ENCODE data around the gene SLC48A1. TPM values are rescaled to one million over a fixed set of nuclear protein-coding genes. Genes with fewer than 3 reads are reported as not detected.

SLC48A1 gene
- total RNA-seq, 1 donor from 2014 or later: 10.3 TPM

DNA sequence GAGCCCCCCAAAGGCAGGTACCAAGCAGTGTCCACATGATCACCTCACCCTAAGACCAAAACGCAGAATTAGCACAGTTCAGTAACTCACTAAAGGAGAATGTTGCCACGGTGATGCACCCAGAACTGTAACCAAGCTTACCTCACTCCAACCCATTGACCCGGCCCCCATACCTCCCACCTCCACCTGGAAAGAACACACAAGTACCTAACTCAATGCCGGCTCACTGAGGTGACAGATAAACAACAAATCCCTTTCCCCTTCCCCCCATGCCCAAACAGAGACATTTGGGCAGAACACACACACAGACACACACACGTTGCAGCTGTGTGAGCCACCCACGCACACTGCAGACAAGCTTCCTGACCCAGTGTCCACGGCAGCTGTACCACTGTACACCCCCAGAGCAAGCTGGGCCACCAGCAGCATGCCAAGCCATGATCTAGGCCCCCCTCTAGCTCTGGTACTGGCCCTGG lies 15.6 kb upstream of the SLC48A1 start:
- Histone ChIP-seq H3K4me3 (ENCODE audit: low read depth, low read length) (no peak overlapping the region), H3K27me3 (ENCODE audit: control insufficient read depth, insufficient read depth, low read length) (no peaks in the 10 kb centered on the region), H3K36me3 (ENCODE audit: control insufficient read depth, insufficient read depth, low read length) (no peaks in the 10 kb centered on the region)
- TF ChIP-seq, protein P1, sequence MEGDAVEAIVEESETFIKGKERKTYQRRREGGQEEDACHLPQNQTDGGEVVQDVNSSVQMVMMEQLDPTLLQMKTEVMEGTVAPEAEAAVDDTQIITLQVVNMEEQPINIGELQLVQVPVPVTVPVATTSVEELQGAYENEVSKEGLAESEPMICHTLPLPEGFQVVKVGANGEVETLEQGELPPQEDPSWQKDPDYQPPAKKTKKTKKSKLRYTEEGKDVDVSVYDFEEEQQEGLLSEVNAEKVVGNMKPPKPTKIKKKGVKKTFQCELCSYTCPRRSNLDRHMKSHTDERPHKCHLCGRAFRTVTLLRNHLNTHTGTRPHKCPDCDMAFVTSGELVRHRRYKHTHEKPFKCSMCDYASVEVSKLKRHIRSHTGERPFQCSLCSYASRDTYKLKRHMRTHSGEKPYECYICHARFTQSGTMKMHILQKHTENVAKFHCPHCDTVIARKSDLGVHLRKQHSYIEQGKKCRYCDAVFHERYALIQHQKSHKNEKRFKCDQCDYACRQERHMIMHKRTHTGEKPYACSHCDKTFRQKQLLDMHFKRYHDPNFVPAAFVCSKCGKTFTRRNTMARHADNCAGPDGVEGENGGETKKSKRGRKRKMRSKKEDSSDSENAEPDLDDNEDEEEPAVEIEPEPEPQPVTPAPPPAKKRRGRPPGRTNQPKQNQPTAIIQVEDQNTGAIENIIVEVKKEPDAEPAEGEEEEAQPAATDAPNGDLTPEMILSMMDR (IDR thresholded peaks at IDR 0.05; ENCODE audit: insufficient read depth, low read length, severe bottlenecking): no peak
- DNase-seq (ENCODE audit: low read depth): no peak
- no peak for FAIRE-seq

DNA sequence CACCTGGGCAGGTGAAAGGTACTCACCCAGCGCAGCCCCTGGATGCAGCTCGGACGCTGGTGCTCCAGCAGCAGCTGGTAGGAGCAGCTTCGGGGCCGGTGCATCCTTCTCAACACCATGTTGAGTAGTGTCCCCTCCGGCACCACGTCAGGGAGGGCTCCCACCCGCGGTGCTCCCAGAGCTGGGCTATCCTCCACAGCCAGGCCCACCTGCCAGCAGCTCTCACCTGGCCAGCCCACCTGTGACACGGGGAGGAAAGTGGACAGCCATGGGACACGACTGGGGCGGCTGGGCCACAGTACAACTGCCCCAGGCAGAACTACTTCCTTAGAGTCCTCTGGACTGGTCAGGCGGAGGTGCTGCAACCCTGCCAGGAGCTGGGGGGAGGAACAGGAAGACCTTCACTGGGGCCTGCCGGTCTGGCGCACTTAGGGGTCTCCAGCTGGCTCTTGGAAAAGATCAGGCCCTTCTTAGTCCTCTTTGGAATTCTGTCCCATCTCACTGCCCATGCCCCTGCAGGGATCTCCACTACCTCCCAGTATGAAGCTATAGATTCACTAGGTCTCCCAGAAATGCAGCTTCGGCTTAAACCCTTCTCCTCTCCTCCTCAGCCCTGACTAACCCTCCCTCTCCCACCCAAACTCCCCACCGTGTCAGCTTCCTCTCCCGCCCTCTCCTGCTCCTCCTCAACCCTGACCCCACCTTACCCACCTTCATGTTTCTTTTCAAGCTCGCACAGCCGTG lies 15.0 kb upstream of the SLC48A1 start:
- TF ChIP-seq, protein P1 (IDR thresholded peaks at IDR 0.05; ENCODE audit: insufficient read depth, low read length, severe bottlenecking): no peak
- Histone ChIP-seq H3K27me3 (ENCODE audit: control insufficient read depth, insufficient read depth, low read length) (no peaks in the 10 kb centered on the region), H3K4me3 (ENCODE audit: low read depth, low read length) (peak overlapping the region; percentile 44), H3K36me3 (ENCODE audit: control insufficient read depth, insufficient read depth, low read length) (no peaks in the 10 kb centered on the region)
- no peak for DNase-seq (ENCODE audit: low read depth)
- no peak for FAIRE-seq

DNA sequence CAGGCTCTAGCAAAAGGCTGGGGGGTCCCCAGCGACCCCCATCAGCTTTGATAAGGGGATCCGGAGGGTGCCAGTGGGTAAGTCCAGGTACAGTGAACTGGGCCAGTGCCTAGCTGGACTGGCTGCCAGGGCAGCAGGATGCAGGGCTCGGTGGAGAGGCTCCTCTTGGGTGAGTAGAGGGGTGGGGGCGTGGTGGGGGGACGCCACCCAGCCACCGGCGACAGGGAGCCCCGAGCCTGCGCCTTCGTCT lies 14.5 kb upstream of the SLC48A1 start:
- TF ChIP-seq, protein P1 (IDR thresholded peaks at IDR 0.05; ENCODE audit: insufficient read depth, low read length, severe bottlenecking): no peak
- Histone ChIP-seq H3K27me3 (ENCODE audit: control insufficient read depth, insufficient read depth, low read length) (no peaks in the 10 kb centered on the region), H3K36me3 (ENCODE audit: control insufficient read depth, insufficient read depth, low read length) (no peaks in the 10 kb centered on the region), H3K4me3 (ENCODE audit: low read depth, low read length) (peak overlapping the region; percentile 44)
- no peak for FAIRE-seq
- DNase-seq (ENCODE audit: low read depth): no peak

DNA sequence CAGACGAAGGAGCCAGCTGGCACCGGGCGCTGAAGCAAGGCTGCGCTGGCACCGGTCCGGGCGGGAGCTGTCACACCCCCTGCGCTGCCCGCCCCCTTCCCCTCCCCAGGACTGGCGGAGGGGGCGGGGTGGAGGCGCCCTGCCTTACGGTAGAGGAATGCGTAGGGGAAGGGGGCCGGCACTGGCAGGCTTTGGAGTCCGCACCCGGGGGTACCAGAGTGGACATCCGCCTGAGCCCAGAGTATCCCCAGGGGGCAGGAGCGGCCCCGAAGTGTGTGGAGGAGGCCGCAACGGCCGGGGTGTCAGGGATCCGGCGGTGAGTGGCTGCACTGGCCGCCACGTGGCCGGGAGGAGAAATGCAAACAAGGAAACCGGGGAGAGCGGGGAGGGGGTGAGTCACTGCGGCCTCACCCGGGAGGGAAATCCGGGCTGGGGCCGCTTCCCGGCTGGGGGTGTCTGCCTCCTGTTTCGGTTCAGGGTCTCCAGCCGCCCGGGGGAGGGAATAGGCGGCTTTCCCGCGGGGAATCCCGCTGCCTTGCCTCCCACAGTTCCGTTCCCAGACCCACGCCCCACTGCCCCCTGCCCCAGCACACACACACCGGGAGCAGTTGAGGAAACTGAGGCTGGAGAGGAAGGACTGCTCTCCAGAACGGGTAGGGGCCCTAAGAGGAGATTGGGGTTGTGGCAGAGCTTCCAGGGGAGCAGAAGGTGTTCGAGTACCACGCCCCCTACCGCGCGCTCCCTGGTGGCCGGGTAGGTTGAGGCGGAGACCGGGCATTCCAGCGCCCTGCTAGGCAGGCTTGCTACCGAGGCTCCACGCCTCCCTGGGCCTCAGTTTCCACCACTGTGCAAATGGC lies 14.0 kb upstream of the SLC48A1 start, which contains the start of gene RAPGEF3:
Gene RAPGEF3 (minus strand): TSS at position 47 of the 857 bp plus-strand sequence. CDS start 324 bp downstream, outside the sequence.
- no peaks in the 10 kb centered on the region for H3K36me3 ChIP-seq (ENCODE audit: control insufficient read depth, insufficient read depth, low read length)
- TF ChIP-seq, protein P1 (IDR thresholded peaks at IDR 0.05; ENCODE audit: insufficient read depth, low read length, severe bottlenecking): peak; percentile 77
- DNase-seq (ENCODE audit: low read depth) (peak; percentile 70), FAIRE-seq (no peak)
- H3K27me3 ChIP-seq (ENCODE audit: control insufficient read depth, insufficient read depth, low read length): no peaks in the 10 kb centered on the region
- H3K4me3 ChIP-seq (ENCODE audit: low read depth, low read length): peak within 1 kb of the TSS; percentile 44

DNA sequence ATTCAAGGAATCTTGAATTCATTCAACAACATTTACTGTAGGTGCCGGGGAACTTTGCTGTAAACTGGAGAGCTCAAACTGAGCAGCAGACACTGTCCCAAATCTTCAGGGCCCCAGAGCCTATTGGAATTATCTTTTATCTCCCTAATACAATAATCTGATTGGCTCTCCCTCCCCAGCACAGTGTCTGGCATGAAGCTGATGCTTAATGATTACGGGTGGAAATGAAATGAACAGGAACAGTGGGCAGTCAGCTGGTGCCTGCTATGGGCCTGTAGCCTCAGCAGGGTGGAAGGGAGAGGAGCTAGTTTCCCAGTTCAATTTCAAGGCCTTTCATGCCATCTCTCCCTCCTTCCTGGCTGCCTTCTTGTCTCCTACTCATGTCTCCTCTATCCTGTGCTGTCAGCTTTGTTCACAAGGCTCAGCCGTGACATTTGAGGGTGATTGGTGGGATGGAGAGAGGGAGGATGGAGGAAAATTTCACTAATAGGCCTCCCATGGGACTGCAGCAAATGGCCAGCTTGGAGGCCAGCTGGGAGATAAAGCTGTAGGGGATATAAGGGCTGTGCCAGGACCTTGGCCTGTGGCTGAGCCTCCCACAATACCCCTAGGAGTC lies 10.1 kb upstream of the SLC48A1 start:
- no peak overlapping the region for H3K4me3 ChIP-seq (ENCODE audit: low read depth, low read length)
- TF ChIP-seq, protein P1 (IDR thresholded peaks at IDR 0.05; ENCODE audit: insufficient read depth, low read length, severe bottlenecking): no peak
- FAIRE-seq: no peak
- DNase-seq (ENCODE audit: low read depth): no peak
- H3K36me3 ChIP-seq (ENCODE audit: control insufficient read depth, insufficient read depth, low read length): no peaks in the 10 kb centered on the region
- H3K27me3 ChIP-seq (ENCODE audit: control insufficient read depth, insufficient read depth, low read length): no peaks in the 10 kb centered on the region

Data from bronchial epithelial cell (primary cell).